ENCODE data around the gene LARP4. TPM values are rescaled to one million over a fixed set of nuclear protein-coding genes. Genes with fewer than 3 reads are reported as not detected.
A peak's percentile ranks its signal among the peaks of the same experiment; 100 is the strongest.
"Not testable (repeated sequence)": the region's sequence is repeated elsewhere in the genome, so short reads cannot be mapped to it uniquely, and the experiment has no call there.

The LARP4 gene
- total RNA-seq, 1 experiment from 2014 or later = 40.3 TPM

DNA sequence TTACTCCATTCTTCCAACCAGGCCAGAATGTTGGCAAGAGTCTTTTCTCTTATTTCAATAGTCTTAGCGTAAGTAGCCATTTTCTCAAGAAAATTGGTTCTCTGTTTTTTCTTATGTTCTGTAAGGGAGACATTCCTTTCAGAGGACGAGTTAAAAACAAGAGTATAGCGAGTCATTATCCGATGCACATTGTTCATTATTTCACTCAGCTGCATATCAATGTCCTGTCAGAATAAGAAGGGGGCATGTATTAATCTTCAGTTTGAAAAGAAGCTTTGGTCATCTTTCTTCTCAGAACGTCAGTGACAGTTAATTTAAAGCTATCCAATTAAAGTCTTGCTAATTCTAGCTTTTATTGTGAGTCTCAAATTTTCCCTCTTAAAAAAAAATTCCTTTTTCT, 37.5 kb upstream of the LARP4 start:
- H3K27me3 ChIP-seq (ENCODE audit: low read length) = no peaks in the 10 kb centered on the region
- 0 out of 2 replicates have a peak, but pooled peaks cover 2% of the 10 kb centered on the region for H3K4me1 ChIP-seq (ENCODE audit: low read length)
- H3K9ac ChIP-seq (ENCODE audit: low read length) = no peak overlapping the region
- no peaks in the 10 kb centered on the region for H4K20me1 ChIP-seq (ENCODE audit: insufficient read depth, low read depth, low read length)
- no peak for DNase-seq
- H3K79me2 ChIP-seq (ENCODE audit: low read length) = no peaks in the 10 kb centered on the region
- no peak overlapping the region for H3K4me3 ChIP-seq (ENCODE audit: low read length)
- H3K9me2 ChIP-seq (replicated peaks; ENCODE audit: insufficient read depth, low read length) = no peaks in the 10 kb centered on the region
- H3K4me2 ChIP-seq (ENCODE audit: low read depth, low read length, poor library complexity, severe bottlenecking) = no peak overlapping the region
- no peak overlapping the region for H2AFZ ChIP-seq (ENCODE audit: low read length)
- H3K9me3 ChIP-seq (ENCODE audit: low read length) = no peaks in the 10 kb centered on the region
- no peaks in the 10 kb centered on the region for H3K36me3 ChIP-seq (ENCODE audit: insufficient read depth, low read length)
- H3K27ac ChIP-seq (ENCODE audit: low read length) = no peak overlapping the region

DNA sequence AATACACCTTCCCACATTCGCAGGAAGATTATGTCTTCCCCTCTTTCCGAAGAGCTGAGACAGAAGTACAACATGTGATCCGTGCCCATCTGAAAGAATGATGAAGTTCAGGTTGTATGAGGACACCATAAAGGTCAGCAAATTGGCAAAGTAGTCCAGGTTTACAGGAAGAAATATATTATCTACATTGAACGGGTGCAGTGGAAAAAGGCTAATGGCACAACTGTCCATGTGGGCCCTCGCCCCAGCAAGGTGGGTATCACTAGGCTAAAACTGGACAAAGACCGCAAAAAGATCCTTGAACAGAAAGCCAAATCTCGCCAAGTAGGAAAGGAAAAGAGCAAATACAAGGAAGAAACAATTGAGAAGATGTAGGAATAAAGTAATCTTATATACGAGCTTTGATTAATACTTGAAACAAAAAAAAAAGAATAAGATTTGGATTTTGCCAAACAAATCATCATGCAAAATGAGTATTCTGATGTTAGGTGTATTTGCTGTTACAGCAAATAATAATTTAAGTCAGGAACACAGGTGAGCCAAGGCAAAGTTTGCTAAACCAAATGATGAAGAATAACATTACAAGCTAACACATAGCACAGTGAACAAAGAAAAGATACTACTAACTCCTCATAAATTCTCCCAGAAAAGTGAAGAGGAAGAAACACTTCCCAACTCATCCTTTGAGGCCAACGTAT, 34.8 kb upstream of the LARP4 start:
- 0 out of 2 replicates have a peak, but pooled peaks cover 2% of the 10 kb centered on the region for H3K4me1 ChIP-seq (ENCODE audit: low read length)
- no peaks in the 10 kb centered on the region for H3K9me2 ChIP-seq (replicated peaks; ENCODE audit: insufficient read depth, low read length)
- no peak overlapping the region for H2AFZ ChIP-seq (ENCODE audit: low read length)
- H3K27ac ChIP-seq (ENCODE audit: low read length) = no peak overlapping the region
- no peak overlapping the region for H3K9ac ChIP-seq (ENCODE audit: low read length)
- H3K79me2 ChIP-seq (ENCODE audit: low read length) = no peaks in the 10 kb centered on the region
- H3K4me2 ChIP-seq (ENCODE audit: low read depth, low read length, poor library complexity, severe bottlenecking) = no peak overlapping the region
- no peak for DNase-seq
- no peaks in the 10 kb centered on the region for H3K9me3 ChIP-seq (ENCODE audit: low read length)
- H3K36me3 ChIP-seq (ENCODE audit: insufficient read depth, low read length) = no peaks in the 10 kb centered on the region
- H3K27me3 ChIP-seq (ENCODE audit: low read length) = no peaks in the 10 kb centered on the region
- no peaks in the 10 kb centered on the region for H4K20me1 ChIP-seq (ENCODE audit: insufficient read depth, low read depth, low read length)
- H3K4me3 ChIP-seq (ENCODE audit: low read length) = no peak overlapping the region

DNA sequence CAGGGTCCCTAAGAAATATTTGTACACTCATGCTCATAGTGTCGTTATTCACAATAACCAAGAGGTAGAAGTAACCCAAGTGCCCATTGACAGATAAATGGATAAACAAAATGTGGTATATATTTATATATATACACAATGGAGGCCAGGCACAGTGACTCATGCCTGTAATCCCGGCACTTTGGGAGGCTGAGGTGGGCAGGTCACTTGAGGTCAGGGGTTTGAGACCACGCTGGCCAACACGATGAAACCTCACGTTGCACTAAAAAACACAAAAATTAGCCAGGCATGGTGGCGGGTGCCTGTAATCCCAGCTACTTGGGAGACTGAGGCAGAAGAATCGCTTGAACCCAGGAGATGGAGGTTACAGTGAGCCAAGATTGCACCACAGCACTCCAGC, 30.0 kb upstream of the LARP4 start:
- H2AFZ ChIP-seq (ENCODE audit: low read length); H3K4me3 ChIP-seq (ENCODE audit: low read length); H3K9ac ChIP-seq (ENCODE audit: low read length); H3K36me3 ChIP-seq (ENCODE audit: insufficient read depth, low read length); DNase-seq; H3K4me2 ChIP-seq (ENCODE audit: low read depth, low read length, poor library complexity, severe bottlenecking); H3K79me2 ChIP-seq (ENCODE audit: low read length); H3K27ac ChIP-seq (ENCODE audit: low read length); H3K9me2 ChIP-seq (replicated peaks; ENCODE audit: insufficient read depth, low read length); H3K9me3 ChIP-seq (ENCODE audit: low read length); H3K4me1 ChIP-seq (ENCODE audit: low read length); H4K20me1 ChIP-seq (ENCODE audit: insufficient read depth, low read depth, low read length); H3K27me3 ChIP-seq (ENCODE audit: low read length): not testable (repeated sequence)

DNA sequence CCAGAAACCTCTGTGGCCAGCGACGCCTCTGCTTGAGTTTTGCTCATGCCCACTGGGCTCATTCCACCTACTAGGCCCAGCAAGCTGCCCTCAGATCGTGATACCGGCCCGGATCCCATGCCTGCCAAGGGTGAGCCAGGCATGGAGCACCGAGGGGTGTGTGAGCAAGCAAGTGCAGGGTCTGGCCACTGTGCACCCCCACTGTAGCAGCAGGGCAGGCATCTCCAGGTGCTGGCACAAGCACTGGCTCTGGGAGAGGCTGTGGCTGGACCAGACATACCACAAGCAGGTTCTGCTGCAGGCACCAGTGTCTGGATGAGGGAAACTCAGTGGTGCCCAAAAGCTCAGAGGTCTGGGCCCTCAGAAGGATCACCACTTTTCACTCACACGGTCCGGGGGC, 24.9 kb upstream of the LARP4 start:
- Histone ChIP-seq H4K20me1 (ENCODE audit: insufficient read depth, low read depth, low read length) (no peaks in the 10 kb centered on the region), H3K4me2 (ENCODE audit: low read depth, low read length, poor library complexity, severe bottlenecking) (no peak overlapping the region), H3K27me3 (ENCODE audit: low read length) (no peaks in the 10 kb centered on the region), H3K4me3 (ENCODE audit: low read length) (no peak overlapping the region), H3K4me1 (ENCODE audit: low read length) (no peaks in the 10 kb centered on the region), H3K9ac (ENCODE audit: low read length) (no peak overlapping the region), H3K79me2 (ENCODE audit: low read length) (no peaks in the 10 kb centered on the region), H3K36me3 (ENCODE audit: insufficient read depth, low read length) (no peaks in the 10 kb centered on the region), H3K27ac (ENCODE audit: low read length) (no peak overlapping the region), H2AFZ (ENCODE audit: low read length) (no peak overlapping the region), H3K9me2 (replicated peaks; ENCODE audit: insufficient read depth, low read length) (no peaks in the 10 kb centered on the region), H3K9me3 (ENCODE audit: low read length) (no peaks in the 10 kb centered on the region)
- DNase-seq = no peak

DNA sequence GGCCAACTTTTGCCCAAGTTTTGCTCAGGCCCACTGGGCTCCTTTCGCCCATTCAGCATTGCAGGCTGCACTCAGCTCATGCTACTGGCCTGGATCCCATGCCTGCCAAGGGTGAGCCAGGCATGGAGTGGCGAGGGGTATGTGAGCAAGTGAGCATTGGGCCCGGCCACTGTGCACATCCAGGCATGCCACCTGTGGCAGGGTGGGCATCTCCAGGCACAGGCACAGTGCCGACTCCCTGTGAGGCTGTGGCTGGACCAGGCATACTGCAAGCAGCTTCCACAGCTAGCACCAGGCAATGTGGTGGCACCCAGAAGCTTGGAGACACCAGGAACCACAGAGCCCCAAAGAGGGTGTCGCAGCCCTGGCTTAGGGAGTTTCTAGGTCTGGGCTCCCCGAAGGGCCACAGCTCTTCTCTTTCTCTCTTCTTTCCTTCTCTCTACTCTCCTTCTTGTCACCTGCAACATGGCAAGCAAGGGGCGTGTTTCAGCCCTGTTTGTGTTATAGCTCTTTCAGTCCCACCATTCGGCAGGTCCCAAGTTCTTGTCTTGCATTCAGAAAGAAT, 19.8 kb upstream of the LARP4 start:
- no peak for DNase-seq
- no peak overlapping the region for H3K4me2 ChIP-seq (ENCODE audit: low read depth, low read length, poor library complexity, severe bottlenecking)
- H2AFZ ChIP-seq (ENCODE audit: low read length) = no peak overlapping the region
- no peaks in the 10 kb centered on the region for H3K9me2 ChIP-seq (replicated peaks; ENCODE audit: insufficient read depth, low read length)
- H3K27ac ChIP-seq (ENCODE audit: low read length) = no peak overlapping the region
- no peaks in the 10 kb centered on the region for H4K20me1 ChIP-seq (ENCODE audit: insufficient read depth, low read depth, low read length)
- H3K9me3 ChIP-seq (ENCODE audit: low read length) = no peaks in the 10 kb centered on the region
- H3K9ac ChIP-seq (ENCODE audit: low read length) = no peak overlapping the region
- H3K4me3 ChIP-seq (ENCODE audit: low read length) = no peak overlapping the region
- H3K27me3 ChIP-seq (ENCODE audit: low read length) = no peaks in the 10 kb centered on the region
- no peaks in the 10 kb centered on the region for H3K36me3 ChIP-seq (ENCODE audit: insufficient read depth, low read length)
- no peaks in the 10 kb centered on the region for H3K79me2 ChIP-seq (ENCODE audit: low read length)
- no peaks in the 10 kb centered on the region for H3K4me1 ChIP-seq (ENCODE audit: low read length)

DNA sequence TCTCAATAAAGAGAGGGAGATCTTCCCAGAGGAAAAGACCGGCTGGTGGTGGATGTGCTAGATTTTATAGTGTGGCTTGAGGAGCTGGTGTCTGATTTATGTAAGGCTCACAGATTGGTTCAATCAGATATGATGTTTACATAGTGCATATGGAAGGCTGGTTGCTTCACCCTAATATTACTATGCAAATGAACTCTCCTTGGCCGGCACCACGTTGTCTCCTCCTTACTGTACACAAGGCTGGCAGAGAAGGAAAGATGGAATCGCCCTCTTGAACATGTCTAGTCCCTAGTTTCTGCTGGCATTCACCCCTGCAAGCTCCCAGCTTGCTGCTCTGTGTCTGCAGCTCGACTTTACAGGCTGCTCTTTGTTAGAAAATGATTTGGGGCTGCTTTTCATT, 13.2 kb upstream of the LARP4 start:
- Histone ChIP-seq H3K4me2 (ENCODE audit: low read depth, low read length, poor library complexity, severe bottlenecking) (peak overlapping the region; percentile 23), H2AFZ (ENCODE audit: low read length) (peak overlapping the region; percentile 39; the same call in 1 of the 2 replicates), H3K4me1 (ENCODE audit: low read length) (peaks cover 9% of the 10 kb centered on the region), H3K9me2 (replicated peaks; ENCODE audit: insufficient read depth, low read length) (no peaks in the 10 kb centered on the region), H3K9ac (ENCODE audit: low read length) (no peak overlapping the region), H3K79me2 (ENCODE audit: low read length) (no peaks in the 10 kb centered on the region), H3K4me3 (ENCODE audit: low read length) (no peak overlapping the region), H3K27me3 (ENCODE audit: low read length) (no peaks in the 10 kb centered on the region), H4K20me1 (ENCODE audit: insufficient read depth, low read depth, low read length) (no peaks in the 10 kb centered on the region), H3K9me3 (ENCODE audit: low read length) (no peaks in the 10 kb centered on the region), H3K36me3 (ENCODE audit: insufficient read depth, low read length) (no peaks in the 10 kb centered on the region), H3K27ac (ENCODE audit: low read length) (no peak overlapping the region)
- peak; percentile 46 for DNase-seq

DNA sequence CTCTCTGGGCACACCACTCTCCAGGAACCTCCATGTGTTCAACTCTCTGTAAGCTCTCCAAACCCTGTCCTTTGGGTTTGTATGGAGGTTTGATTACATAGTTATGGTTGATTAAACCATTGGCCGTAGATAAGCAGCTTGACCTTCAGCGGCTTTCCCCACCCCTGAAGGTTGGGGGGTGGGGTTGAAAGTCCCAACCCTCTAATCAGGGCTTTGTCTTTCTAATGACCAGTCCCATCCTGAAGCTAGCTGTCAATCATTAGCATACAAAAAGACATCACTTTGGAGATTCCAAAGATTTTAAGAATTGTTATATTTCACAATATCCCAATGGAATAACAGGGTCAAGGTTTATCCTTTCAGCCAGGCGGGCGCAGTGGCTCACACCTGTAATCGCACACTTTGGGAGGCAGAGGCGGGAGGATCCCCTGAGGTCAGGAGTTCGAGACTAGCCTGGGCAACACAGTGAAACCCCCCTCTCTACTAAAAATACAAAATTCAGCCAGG, 12.7 kb upstream of the LARP4 start:
- Histone ChIP-seq H3K9me3 (ENCODE audit: low read length) (no peaks in the 10 kb centered on the region), H3K27ac (ENCODE audit: low read length) (no peak overlapping the region), H3K9ac (ENCODE audit: low read length) (no peak overlapping the region), H3K79me2 (ENCODE audit: low read length) (no peaks in the 10 kb centered on the region), H3K4me2 (ENCODE audit: low read depth, low read length, poor library complexity, severe bottlenecking) (peak overlapping the region; percentile 23), H4K20me1 (ENCODE audit: insufficient read depth, low read depth, low read length) (no peaks in the 10 kb centered on the region), H3K36me3 (ENCODE audit: insufficient read depth, low read length) (no peaks in the 10 kb centered on the region), H2AFZ (ENCODE audit: low read length) (peak overlapping the region; percentile 39; the same call in 1 of the 2 replicates), H3K9me2 (replicated peaks; ENCODE audit: insufficient read depth, low read length) (no peaks in the 10 kb centered on the region), H3K27me3 (ENCODE audit: low read length) (no peaks in the 10 kb centered on the region), H3K4me1 (ENCODE audit: low read length) (peaks cover 9% of the 10 kb centered on the region), H3K4me3 (ENCODE audit: low read length) (no peak overlapping the region)
- no peak for DNase-seq

DNA sequence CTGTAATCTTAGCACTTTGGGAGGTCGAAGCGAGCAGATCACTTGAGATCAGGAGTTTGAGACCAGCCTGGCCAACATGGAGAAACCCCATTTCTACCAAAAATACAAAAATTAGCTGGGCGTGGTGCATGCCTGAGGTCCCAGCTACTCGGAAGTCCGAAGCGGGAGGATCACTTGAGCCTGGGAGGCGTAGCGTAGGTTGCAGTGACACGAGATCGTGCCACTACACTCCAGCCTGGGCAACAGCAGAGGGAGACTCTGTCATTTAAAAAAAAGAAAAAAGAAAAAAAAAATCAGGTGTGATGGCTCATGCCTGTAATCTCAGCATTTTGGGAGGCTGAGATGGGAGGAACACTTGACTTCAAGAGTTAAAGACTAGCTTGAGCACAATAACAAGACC, 11.9 kb upstream of the LARP4 start:
- not testable (repeated sequence) for H3K9me2 ChIP-seq (replicated peaks; ENCODE audit: insufficient read depth, low read length); H3K9ac ChIP-seq (ENCODE audit: low read length); H3K9me3 ChIP-seq (ENCODE audit: low read length); H3K36me3 ChIP-seq (ENCODE audit: insufficient read depth, low read length); H3K4me1 ChIP-seq (ENCODE audit: low read length); H4K20me1 ChIP-seq (ENCODE audit: insufficient read depth, low read depth, low read length); H3K4me2 ChIP-seq (ENCODE audit: low read depth, low read length, poor library complexity, severe bottlenecking); H3K4me3 ChIP-seq (ENCODE audit: low read length); H2AFZ ChIP-seq (ENCODE audit: low read length); H3K79me2 ChIP-seq (ENCODE audit: low read length); H3K27me3 ChIP-seq (ENCODE audit: low read length); H3K27ac ChIP-seq (ENCODE audit: low read length)
- peak; percentile 28 for DNase-seq

All from Karpas-422 (cell line).